ENCODE results near the gene LRMDA. TPM values are rescaled to one million over a fixed set of nuclear protein-coding genes. Genes with fewer than 3 reads are reported as not detected.

LRMDA gene
- total RNA-seq, 4 donors from 2014 or later, result 7.3 to 20.1 (median 8.4) TPM

DNA sequence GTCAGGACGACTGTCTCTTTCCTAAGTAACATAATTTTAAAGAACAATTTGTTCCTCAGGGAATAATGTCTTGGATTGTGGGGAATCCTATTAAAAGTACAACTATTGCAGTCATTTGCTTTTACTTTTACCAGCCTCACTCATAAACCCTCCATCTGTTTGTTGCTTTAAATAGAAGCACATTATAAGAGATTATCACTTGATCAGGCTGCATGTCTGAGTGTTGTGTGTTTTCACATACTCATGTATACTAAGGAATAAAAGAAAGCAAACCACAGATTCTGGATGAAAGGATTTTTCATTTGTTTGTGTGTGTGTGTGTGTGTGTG lies 1128.4 kb downstream of the LRMDA start:
- ATAC-seq, result no peak
- 15 to 33% methylated on average over 1 of the region's 1 CpG for WGBS, 2 donors (ENCODE audit: low coverage in 1 of 2)

DNA sequence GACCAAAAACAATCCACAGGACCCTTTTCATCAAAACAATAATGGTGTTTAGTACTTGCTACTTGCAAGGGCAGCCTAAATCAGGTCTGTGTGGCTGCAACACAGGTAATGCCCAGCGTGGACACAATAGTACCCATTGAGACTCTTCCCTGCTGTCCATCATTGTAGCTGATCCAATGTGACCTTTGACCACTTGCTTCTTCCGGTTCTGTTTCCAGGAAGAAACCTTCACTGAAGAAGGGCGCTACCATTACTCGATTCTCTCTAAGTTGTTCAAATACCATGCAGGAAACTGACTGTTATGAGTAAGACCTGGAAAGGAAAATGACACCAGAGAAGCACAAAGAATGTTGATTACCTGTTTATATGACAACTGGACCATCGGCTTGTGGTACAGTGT lies 1128.9 kb downstream of the LRMDA start:
- Histone ChIP-seq H3K9me3 (no peaks in the 10 kb centered on the region), H3K36me3 (no peaks in the 10 kb centered on the region), H3K4me3 (no peak overlapping the region), H3K27me3 (no peaks in the 10 kb centered on the region), H3K4me1 (peaks cover 0 to 28% (median 15%) of the 10 kb centered on the region in 3 donors), H3K27ac (peak overlapping the region in 1 of 4 donors; percentile 64)
- no peak for TF ChIP-seq POLR2AphosphoS5 (IDR thresholded peaks at IDR 0.05)
- TF ChIP-seq, protein P1, sequence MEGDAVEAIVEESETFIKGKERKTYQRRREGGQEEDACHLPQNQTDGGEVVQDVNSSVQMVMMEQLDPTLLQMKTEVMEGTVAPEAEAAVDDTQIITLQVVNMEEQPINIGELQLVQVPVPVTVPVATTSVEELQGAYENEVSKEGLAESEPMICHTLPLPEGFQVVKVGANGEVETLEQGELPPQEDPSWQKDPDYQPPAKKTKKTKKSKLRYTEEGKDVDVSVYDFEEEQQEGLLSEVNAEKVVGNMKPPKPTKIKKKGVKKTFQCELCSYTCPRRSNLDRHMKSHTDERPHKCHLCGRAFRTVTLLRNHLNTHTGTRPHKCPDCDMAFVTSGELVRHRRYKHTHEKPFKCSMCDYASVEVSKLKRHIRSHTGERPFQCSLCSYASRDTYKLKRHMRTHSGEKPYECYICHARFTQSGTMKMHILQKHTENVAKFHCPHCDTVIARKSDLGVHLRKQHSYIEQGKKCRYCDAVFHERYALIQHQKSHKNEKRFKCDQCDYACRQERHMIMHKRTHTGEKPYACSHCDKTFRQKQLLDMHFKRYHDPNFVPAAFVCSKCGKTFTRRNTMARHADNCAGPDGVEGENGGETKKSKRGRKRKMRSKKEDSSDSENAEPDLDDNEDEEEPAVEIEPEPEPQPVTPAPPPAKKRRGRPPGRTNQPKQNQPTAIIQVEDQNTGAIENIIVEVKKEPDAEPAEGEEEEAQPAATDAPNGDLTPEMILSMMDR (IDR thresholded peaks at IDR 0.05), result no peak
- TF ChIP-seq EP300 (IDR thresholded peaks at IDR 0.05), result no peak
- TF ChIP-seq POLR2A (IDR thresholded peaks at IDR 0.05), result no peak
- ATAC-seq, result no peak
- WGBS, 2 donors (ENCODE audit: low coverage in 1 of 2), result 74 to 100% methylated on average over 3 to 4 of the region's 5 CpGs

More for the DNA sequence above, 1128.4 kb downstream of the LRMDA start:
- Histone ChIP-seq H3K4me1 (peaks cover 0 to 28% (median 15%) of the 10 kb centered on the region in 3 donors), H3K27me3 (no peaks in the 10 kb centered on the region), H3K4me3 (no peak overlapping the region), H3K36me3 (no peaks in the 10 kb centered on the region), H3K9me3 (no peaks in the 10 kb centered on the region), H3K27ac (peak overlapping the region in 3 of 4 donors; percentile 64 to 72 (median 68))
- no peak for TF ChIP-seq POLR2AphosphoS5 (IDR thresholded peaks at IDR 0.05)
- no peak for TF ChIP-seq POLR2A (IDR thresholded peaks at IDR 0.05)
- TF ChIP-seq, protein P1 (IDR thresholded peaks at IDR 0.05), result no peak
- TF ChIP-seq EP300 (IDR thresholded peaks at IDR 0.05), result no peak

DNA sequence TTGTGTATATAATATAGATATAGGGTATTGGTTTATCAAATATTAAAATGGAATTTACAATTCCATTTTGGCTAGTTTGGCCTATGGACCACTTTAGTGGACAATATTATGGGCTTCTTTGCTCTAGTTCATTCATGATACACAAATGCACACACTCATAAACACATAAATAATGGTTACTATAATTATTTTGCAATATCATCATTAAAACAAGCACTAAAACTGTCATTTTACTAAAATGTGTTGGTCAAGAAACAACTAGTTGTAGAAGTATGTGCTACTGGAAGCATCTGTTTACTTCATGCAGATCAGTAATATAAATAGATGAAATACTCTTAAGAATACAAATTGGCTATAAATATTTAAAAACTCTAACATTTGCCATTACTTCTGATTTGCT lies 1131.9 kb downstream of the LRMDA start:
- peaks cover 0 to 21% (median 15%) of the 10 kb centered on the region in 3 donors for H3K4me1 ChIP-seq
- no peaks in the 10 kb centered on the region for H3K36me3 ChIP-seq
- TF ChIP-seq, protein P1 (IDR thresholded peaks at IDR 0.05), result no peak
- no peak for TF ChIP-seq POLR2AphosphoS5 (IDR thresholded peaks at IDR 0.05)
- TF ChIP-seq EP300 (IDR thresholded peaks at IDR 0.05), result no peak
- no peak for TF ChIP-seq POLR2A (IDR thresholded peaks at IDR 0.05)
- no peaks in the 10 kb centered on the region for H3K9me3 ChIP-seq
- H3K4me3 ChIP-seq, result no peak overlapping the region
- H3K27me3 ChIP-seq, result no peaks in the 10 kb centered on the region
- ATAC-seq, result no peak
- H3K27ac ChIP-seq, result no peak overlapping the region

DNA sequence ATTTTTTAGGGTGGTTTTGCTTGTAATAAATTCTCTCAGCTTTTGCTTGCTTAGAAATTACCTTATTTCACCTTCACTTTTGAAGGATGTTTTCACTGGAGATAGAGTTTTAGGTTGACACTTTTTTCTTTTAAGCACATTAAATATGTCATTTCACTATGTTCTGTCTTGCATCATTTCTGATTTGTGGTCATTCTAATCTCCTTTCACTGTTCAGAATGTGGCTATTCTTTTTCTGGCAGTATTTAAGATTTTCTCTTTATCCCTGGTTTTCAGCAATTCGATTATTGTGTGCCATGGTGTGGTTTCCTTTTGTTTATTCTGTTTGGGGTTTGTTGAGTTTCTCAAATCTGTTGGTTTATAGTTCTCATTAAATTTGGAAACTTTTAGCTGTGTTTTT lies 1140.6 kb downstream of the LRMDA start:
- H3K27me3 ChIP-seq, result no peaks in the 10 kb centered on the region
- H3K9me3 ChIP-seq, result peaks cover 0 to 5% (median 0%) of the 10 kb centered on the region in 3 donors
- no peak for TF ChIP-seq POLR2A (IDR thresholded peaks at IDR 0.05)
- no peak for TF ChIP-seq EP300 (IDR thresholded peaks at IDR 0.05)
- no peak for TF ChIP-seq POLR2AphosphoS5 (IDR thresholded peaks at IDR 0.05)
- TF ChIP-seq, protein P1 (IDR thresholded peaks at IDR 0.05), result no peak
- 82 to 86% methylated on average over 1 of the region's 1 CpG for WGBS, 2 donors (ENCODE audit: low coverage in 1 of 2)
- no peak overlapping the region for H3K27ac ChIP-seq
- no peak for ATAC-seq
- H3K4me3 ChIP-seq, result no peak overlapping the region
- H3K4me1 ChIP-seq, result no peaks in the 10 kb centered on the region
- no peaks in the 10 kb centered on the region for H3K36me3 ChIP-seq

DNA sequence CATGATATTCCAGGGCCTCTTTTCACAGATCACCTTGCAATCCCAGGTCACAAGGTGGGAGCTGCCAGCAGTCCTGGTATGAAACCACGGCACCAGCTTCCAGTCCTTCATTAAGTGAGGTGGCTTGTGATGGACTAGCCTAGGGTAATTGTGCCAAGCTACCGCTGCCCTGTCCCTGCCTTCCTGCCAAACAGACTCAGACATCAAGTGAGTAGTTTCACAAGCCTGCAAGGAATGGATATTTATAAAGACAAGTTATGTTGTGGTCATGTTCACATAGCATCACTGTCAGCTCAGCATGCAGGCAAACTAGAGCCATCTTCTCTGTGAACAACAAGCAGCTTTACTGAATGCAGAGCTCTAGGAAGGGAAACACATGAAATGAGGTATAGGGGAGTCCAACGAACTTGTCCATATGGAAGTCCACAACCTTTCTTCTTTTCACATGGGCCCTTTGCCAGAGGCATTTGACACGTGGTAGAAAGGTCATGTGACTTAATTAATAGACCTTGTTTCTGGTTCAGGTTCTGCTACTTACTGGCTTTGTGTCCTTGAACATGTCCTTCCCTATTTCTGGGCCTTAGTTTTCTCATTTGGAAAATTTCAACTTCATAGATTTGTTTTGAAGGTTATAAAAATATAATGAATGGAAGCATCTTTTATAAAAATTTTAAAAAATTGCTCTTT lies 1145.0 kb downstream of the LRMDA start:
- TF ChIP-seq, protein P1 (IDR thresholded peaks at IDR 0.05), result no peak
- TF ChIP-seq POLR2A (IDR thresholded peaks at IDR 0.05) (no peak), EP300 (IDR thresholded peaks at IDR 0.05) (no peak), POLR2AphosphoS5 (IDR thresholded peaks at IDR 0.05) (no peak)
- H3K4me3 ChIP-seq, result no peak overlapping the region
- H3K27me3 ChIP-seq, result no peaks in the 10 kb centered on the region
- peaks cover 0 to 5% (median under 1%) of the 10 kb centered on the region in 3 donors for H3K4me1 ChIP-seq
- no peaks in the 10 kb centered on the region for H3K36me3 ChIP-seq
- peak; percentile 58 for ATAC-seq
- H3K9me3 ChIP-seq, result peaks cover 0 to 5% (median 0%) of the 10 kb centered on the region in 3 donors
- peak overlapping the region in 1 of 4 donors; percentile 42 for H3K27ac ChIP-seq
- 31 to 66% methylated on average over 3 to 4 of the region's 4 CpGs for WGBS, 2 donors (ENCODE audit: low coverage in 1 of 2)
